Measurements from ENCODE around the gene NKX2-2.

NKX2-2 gene

DNA sequence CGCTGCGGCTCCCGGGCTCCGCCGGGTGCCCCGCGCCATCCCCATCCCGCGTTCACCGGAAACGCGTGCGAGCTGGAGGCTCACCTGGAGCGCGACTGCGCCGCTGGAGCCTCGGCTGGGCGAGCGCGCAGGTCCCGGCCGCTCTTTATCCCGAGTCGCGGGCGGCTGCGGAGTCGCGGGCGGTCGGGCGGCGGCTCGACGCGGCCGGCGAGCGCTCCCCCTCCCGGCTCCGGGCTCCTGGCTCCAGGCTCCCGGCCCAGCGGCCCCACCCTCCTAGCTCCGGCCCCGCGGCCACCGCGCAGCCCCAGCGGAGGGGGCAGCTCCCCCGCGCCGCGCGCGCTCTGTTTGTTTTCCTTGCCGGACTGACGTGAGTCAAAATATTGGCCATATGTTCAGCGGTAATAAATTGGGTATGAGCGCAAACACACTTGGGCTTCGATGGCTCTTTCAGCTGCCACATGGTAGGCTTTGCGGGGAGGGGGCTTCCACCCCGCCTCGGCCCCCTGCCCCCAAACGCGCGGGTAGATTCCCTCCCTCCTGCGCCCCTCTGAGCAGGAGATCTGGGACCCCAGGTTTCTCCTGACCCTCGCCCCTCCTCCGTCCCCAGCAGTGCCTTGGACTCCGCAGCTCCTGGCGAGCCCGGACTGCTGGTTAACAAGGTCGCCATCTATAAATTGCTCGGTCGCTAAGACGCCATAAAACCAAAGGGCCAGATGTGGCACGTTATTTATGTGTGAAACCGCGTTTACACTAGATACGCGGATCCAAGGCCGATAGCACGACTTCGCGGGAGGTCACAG lies 8.8 kb upstream of the NKX2-2 start:
- FAIRE-seq, result no peak
- DNase-seq (ENCODE audit: extremely low spot score, insufficient read length, low read depth), result no peak

DNA sequence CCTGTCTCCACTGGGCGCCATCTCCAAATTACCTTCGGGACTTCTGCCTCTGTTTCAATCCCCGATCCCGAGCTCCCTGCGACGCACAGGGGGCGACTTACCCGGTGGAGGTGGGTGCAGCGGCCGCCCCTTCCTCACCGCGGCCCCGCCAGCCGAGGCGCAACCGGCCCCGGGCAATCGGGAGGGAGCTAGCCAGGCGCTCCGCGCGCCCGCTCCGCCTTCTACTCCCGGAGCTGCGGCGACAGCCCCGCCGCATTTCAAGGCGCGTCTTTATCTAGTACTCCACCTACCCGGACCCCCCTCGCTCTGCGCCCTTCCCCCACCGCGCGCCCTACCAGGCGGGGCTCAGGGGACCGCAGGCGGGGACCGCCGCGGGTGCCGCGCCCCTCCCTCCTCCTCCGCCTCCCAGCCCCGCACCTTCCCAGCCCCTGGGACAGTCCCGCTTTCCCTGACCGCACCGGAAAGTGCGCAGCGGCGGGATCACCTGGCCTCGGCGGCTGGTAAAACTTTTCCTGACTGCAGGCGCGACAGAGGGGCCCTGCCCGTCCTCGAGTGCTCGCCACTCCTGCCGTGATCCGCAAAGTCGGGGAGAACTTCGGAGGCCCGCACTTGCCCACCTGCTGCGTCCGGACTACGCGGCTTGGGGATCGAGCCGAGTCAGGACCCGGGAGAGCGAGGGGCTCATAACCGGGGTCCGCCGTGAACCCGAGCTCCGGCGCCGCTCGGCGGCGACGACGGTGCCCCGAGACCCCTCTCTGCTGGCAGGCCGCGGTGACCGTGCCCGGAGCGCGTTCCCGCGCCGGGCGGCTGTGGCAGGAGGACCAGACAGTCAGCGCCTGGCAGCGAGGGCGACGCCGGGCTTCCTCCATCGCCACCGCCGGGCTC lies 8.0 kb upstream of the NKX2-2 start:
- DNase-seq (ENCODE audit: extremely low spot score, insufficient read length, low read depth), result no peak
- no peak for FAIRE-seq

DNA sequence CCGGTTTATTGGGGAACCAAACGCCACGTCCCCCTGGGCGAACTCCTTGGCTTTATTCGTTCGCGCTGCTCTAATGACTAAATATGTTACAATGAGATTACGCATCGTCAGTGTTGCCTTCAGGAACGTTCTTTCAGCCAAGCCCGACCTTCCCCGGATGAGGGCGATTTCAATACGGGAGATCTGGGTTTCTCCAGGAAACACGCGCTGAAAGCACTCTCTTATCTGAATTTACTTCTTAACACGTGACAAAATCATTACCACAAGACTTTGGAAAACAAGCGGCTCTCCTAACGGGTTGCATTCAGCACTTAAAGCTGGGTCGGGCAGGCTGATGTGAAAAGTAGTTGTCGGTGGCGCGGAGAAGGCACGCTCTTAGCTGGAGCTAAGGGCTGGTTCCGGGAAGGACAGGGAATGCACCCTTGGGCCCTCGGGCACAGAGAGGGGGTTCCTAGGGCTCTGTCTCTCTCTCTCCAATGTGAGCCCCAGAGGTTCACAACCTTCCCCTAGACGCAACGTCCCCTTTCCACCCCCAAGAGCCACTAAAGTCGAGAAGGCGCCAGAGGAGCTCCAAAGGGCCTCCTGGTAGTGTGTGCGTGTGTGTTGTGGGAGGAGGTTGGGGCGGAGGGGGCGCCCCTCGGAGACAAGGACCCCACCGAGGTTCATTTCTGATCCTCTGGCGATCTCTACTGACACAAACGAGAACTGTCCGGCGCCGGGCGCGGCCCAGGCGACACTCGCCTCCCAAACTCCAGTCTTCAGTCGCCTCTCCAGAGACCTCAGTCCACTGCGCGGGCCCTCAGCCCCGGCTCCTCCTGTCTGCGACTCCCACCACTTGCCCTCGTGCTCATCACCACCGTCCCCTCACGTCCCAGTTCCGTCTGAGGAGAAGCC lies 7.1 kb upstream of the NKX2-2 start:
- FAIRE-seq (no peak), DNase-seq (ENCODE audit: extremely low spot score, insufficient read length, low read depth) (no peak)

DNA sequence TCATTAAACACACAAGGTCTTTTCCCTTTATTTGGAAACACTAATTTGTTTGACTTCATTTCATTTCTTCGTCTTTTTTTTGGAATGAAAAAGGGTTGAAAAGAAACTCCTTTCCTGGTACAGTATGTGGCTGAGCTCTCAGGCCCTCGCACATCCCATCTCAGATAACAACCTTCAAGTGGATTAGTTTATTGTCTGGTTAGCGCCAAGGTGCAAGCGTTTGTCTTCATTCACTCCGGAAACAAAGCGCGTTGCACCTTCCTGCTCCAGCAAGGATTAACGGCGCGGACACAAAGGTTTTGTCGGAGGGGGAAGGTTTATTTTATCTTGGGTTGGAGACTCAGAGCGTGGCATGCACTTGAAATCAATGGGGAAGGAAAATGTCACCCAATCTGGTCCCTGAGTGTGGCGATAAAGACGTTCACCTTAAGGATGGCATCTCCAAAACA lies 5.3 kb upstream of the NKX2-2 start:
- FAIRE-seq, result no peak
- DNase-seq (ENCODE audit: extremely low spot score, insufficient read length, low read depth), result no peak

DNA sequence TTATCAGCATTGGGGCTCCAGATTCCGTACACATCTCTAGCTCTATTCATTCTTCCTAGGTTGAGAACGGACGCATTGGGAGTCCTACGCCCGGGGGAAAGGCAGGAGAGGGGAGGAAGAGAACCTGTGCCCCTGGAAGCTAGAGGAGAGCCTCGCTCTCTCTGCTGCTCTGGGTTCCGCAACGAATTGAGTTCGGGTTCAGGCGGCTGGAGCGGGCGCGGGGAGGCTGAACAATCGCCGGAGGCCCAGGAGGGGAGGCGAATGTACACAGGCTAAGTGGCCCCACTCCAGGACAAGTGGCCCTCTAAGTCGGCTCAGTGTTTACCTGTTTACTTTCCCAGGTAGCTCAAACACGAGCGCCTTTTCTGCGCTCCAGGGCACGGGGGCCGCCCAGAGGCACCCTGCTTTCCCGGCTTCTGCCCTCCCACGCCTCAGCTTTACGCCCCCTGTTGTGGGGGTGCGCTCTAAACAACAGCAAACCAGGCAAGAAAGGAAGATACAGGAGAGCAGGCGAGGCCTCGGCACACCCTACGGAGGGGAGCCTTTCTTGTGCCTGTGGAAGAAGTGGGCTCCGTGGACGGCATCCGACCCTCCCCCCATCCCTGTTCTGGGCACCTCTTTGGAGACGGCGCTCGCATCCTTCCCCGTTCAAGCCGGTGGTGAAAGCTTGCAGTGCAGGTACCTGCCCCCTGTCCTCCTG lies 4.6 kb upstream of the NKX2-2 start:
- FAIRE-seq (no peak), DNase-seq (ENCODE audit: extremely low spot score, insufficient read length, low read depth) (no peak)

DNA sequence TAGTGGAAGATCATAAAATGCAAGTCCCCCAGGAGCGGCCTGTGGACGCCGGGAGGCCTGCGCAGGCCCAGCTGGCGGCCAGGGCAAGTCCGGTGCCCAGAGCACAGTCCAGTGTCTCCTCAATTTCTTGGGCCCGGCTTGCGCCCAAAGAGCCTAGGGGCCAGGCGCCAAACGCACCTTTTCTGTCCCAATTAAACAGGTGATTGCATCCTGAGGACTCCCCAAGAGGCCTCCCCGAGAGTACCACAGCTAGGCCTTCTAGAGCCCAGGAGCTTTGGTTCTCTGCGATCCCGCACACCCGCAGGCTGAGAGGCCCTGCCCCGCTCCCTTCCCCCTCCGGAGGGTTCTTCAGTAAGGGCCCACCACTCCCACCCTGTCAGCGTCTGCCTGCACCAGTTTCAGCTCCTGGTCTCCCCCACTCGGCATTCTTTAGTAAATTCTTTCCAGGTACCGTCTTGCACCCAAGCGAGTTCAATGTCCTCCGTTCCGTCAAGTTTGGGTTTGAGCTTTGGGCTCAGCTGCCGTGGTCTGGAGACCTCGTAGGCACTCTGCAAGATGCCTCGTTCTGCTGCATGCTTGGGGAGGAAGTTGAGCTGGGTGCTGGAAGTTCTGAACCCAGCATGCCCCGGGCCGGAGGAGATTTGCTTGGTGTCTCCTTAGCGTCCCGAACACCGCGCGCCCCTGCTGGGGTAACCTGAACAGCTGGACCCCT lies 3.9 kb upstream of the NKX2-2 start:
- DNase-seq (ENCODE audit: extremely low spot score, insufficient read length, low read depth) (no peak), FAIRE-seq (no peak)

DNA sequence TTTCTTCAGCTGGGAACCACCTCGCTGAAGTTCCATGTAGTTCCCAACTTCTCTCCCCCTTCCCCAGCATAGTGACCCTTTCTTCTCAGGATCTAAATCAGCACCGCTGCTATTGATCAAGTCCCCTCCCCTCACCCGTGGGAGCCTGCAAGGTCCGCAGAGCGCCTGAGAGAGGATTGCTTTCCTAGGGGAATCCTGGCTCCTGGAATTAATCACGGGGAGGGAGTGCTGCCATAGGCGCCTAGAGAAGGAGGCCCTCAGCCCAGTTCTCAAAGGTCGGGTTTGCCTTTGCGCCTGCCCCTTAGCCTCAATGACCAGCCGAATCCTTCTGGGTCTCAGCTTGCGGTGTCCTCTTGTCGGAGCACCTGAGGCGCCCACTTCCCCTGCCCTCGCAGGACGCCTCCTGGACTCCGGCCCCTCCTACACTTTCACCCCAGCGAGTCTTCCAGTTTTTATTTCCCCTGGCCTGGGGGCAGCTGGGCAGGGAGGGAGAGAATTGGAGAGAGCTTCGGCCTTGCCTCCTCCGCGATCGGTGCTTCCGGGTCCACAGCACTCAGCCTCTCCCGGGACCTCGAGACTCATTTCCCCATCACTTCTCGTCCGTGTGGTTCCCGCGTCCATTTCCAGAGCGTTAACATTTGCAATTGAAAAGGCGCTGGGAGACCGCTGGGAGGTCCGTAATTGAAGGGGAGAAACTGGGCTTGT lies 3.1 kb upstream of the NKX2-2 start:
- FAIRE-seq (no peak), DNase-seq (ENCODE audit: extremely low spot score, insufficient read length, low read depth) (no peak)

DNA sequence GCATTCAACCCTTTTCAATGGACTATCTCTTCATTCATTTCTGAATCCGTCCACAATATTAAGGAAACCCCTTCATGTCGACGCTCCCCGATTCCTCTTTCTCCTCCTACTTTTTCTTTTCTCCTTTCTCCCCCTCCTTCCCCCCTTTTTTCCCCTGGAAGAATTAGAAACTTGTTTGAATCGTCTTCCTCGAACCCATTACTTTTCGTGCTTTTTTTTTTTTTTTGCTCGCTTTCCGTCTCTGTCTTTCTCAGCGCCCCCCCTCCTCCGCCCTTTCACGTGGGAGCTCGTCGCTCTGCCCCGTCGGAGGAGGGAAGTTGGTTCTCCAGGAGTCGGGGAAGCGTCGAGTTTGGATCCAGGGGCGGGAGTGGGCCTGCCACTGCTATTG lies 2.3 kb upstream of the NKX2-2 start:
- DNase-seq (ENCODE audit: extremely low spot score, insufficient read length, low read depth), result no peak
- FAIRE-seq, result no peak

DNA sequence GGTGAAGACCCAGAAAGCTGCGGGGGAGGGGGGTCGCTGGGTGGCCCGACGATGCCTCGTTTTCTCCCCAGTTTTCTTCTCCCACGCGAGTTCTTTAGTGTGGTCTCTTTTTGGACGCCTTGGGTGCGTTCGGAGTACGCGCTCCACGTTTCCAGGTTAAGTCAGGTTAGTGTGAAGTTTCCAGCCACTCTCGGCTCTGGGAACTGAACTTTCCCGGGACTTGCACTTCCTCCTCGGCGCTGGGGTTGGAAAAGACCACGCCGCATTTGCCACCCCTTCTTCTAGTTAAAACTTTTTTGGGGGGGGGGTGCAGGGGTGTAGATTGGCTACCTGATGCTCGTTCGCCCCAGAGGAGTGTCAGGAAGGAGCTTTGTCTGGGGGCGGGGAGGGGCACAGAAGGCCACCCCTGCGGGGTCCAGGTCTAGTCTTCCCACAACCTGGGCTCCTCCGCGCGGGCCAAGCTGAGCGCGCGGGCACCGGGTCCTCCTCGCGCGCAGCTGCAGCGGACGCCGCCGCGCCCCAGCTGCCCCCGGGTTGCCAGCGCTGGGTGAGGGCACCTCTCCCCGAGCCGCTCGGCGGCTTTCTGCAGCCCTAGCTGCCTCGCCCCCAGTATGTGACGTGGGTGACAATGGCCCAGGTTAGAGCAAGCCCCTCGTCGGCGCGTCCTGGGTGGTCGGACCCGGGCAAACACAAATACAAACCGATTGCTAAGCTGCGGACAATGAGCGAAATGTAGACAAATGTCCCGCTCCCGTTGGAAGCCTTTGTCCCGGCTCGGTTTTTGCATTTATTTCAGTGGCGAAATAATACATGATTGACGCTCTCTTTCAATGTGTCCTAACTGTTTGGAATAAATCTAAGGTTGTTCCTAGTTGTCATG lies 1.7 kb upstream of the NKX2-2 start:
- DNase-seq (ENCODE audit: extremely low spot score, insufficient read length, low read depth) (no peak), FAIRE-seq (no peak)

DNA sequence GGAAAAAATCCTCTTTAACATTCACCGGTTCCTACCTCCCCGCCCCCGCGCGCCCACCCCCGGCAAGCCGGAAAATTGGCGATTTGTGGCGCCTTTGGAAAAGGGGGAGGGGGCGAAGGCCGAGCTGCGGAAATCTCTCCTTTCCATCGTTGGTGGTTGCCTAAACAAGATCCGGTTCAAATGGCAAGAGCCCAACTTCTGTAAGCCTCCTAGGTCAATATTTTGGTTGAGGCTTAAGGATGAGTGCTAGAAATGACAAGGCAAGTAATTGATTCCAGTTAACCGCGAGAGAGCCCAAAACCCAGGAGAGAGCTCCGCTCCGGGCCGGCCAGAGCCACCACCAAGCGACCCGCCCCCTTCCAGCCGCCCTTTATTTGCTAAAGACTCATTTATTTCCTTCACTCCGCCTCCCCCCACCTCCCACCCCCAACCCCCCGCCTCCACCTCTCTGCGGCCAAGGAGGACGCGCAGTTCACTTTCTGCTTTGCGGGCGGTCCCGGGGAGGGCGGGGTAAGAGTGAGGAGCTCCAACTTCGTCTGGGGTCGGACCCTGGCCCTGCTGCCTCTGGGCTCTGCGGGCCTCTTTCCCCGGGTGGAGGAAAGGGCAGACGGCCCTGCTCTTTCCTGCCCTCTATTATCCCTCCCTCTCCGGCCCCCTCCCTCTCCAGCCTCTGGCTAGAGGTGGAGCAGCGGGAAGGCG lies 838 bp upstream of the NKX2-2 start:
- DNase-seq (ENCODE audit: extremely low spot score, insufficient read length, low read depth) (no peak), FAIRE-seq (no peak)

DNA sequence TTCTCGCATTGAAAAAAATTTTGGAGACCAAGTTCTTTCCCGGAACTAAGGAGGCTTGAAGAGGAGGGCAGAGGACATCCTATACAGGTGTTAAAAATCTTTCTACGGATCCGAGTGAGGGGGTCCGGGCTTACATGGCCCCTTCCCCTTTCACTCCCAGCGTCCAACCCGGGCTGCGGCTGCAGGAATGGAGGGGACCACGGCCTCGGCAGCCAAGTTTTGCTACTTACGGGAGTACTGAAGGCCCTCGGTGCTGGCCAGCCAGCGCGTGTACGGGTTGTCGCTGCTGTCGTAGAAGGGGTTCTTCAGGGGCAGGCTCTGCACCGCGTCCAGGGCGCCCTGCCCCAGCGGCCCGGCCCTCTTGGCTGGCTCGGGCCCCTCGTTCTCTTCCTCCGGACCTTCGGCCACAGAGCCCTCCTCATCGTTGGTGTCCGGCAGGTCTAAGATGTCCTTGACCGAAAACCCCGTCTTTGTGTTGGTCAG lies 642 bp downstream of the NKX2-2 start:
- no peak for DNase-seq (ENCODE audit: extremely low spot score, insufficient read length, low read depth)
- no peak for FAIRE-seq

DNA sequence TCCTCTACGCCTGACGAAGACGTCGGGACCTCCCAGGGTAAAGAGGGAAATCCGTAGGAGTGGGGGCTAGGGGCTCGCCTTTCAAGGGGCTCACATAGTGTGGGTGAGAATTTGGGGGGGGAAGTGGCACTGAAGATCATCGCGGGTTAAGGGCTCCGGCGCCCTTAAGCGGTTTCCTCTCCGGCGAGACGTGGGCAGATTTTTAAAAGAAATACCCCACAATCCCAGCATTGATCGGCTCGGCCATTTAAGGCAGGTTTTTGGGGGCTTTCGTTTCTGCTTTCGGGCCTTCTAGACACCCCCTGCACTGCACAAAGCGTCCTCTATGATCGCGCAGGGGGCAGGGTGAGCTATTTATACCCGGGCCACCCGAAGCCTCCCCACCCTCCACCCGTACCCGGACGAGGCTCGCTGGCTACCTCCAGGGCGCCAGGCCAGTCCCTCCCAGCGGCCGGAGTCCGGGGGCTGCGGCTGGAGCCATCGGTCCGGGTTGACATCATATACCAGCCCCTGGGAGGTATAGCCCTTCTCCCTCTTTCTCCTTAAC lies 1.2 kb downstream of the NKX2-2 start:
- DNase-seq (ENCODE audit: extremely low spot score, insufficient read length, low read depth), result no peak
- FAIRE-seq, result no peak

DNA sequence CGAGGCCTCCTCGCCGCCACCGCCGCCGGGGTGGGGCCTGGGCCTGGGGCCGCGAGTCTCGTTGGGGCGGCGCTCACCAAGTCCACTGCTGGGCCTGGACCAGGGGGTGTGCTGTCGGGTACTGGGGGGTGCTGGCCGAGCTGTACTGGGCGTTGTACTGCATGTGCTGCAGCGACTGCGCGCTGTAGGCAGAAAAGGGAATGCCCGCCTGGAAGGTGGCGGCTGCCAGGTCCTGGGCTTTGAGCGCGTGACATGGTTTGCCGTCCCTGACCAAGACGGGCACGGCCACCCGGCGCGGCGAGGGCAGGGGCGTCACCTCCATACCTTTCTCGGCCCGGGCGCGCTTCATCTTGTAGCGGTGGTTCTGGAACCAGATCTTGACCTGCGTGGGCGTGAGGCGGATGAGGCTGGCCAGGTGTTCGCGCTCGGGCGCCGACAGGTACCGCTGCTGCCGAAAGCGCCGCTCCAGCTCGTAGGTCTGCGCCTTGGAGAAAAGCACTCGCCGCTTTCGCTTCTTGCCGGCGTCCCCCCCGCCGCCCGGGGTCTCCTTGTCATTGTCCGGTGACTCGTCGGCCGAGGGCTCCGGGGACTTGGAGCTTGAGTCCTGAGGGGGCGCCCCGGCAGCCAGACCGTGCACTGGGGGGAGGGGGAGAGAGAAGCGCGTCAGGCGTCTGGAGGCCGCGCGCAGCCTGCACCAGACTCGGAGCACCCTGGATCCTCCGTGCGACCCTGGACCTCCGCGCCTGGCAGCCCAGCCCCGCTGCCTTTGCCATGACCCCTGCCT lies 1.8 kb downstream of the NKX2-2 start:
- no peak for DNase-seq (ENCODE audit: extremely low spot score, insufficient read length, low read depth)
- no peak for FAIRE-seq

DNA sequence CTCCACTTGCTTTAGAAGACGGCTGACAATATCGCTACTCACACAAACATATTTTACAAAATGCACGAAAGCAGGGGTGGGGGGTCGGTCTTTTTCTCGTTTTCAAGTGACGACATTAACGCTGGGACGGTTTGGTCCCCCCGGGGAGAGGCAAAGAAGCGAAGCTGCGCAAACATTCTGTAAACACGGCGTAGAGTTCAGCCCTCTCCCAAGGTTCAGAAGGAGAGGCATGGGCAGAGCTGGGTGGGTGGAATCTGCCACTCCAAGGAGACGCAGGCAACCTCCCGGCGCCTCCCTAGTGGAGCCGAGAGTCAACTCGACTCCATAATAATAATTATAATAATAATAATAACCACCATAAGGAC lies 2.4 kb downstream of the NKX2-2 start:
- DNase-seq (ENCODE audit: extremely low spot score, insufficient read length, low read depth) (no peak), FAIRE-seq (no peak)

DNA sequence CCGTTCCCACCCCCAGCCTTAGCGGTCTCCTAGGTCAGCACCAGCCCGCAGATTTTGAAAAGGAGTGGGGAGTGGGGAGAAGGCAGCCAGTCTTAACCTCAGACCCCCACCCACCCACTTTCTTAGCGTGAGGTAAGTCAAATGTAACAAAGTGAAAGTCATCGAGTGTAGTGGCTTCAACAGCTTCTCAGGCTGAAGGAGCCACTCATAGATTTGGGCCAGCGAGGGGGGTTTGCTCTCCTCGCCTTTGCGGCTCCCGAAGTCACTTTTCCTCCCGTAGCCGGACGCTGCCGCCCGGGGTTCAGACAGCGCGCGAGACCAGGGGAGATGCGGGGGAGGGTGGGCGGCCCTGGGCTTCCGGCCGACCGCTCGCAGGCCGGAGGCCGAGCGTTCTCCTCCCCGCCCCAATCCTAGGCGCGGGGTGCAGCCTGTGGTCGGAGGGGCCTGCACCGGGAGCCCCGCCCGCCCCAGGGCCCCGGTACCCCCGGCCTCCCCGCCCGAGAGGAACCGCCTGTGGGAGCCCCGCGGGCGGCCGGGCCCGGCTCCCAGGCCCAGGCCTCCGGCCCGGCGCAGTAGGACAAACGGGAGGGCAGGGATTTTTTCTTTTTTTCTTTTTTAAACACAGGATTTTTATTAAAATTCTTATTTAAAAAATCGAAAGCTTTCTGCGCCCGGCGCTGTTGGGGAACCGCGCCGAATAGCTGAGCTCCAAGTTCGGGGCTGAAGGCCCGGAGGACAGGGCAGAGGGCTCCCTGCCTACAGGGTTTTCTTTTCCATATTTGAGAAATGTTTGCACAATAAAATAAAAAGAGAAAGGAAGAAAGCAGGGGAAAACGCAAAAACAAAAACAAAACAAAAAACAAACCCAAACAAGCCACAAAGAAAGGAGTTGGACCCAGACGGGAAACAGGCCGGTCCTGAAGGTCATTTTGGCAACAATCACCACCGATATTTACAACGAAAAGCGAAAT lies 3.2 kb downstream of the NKX2-2 start:
- DNase-seq (ENCODE audit: extremely low spot score, insufficient read length, low read depth), result no peak
- FAIRE-seq, result no peak
